Hepatocyte (in vitro differentiated cells): ENCODE measurements around the gene APOBEC3F. TPM values are rescaled to one million over a fixed set of nuclear protein-coding genes. Genes with fewer than 3 reads are reported as not detected.

Experiments
- DNase-seq: peaks from one replicate; pipeline ENCODE4 v3.0.0-alpha.2; 2016; ENCODE audit warnings: low spot score
- H2AFZ ChIP-seq: fragments of 200-600 bp; sonication (generic); 2 replicates; pipeline ENCODE4 v1.6.0; 2016; ENCODE audit warnings: antibody characterized with exemption, mild to moderate bottlenecking
- H3K27ac ChIP-seq: fragments of 200-600 bp; sonication (generic); 2 replicates; pipeline ENCODE4 v1.5.1; 2016; ENCODE audit warnings: mild to moderate bottlenecking
- H3K27me3 ChIP-seq: fragments of 200-600 bp; sonication (generic); 2 replicates; pipeline ENCODE4 v1.6.1; 2016
- H3K36me3 ChIP-seq: fragments of 200-600 bp; sonication (generic); replicated peaks from 2 replicates; pipeline ENCODE4 v1.5.1; 2016; ENCODE audit warnings: low read depth; ENCODE audit not compliant: insufficient read depth
- H3K4me1 ChIP-seq: fragments of 200-600 bp; sonication (generic); 2 replicates; pipeline ENCODE4 v1.5.1; 2016; ENCODE audit warnings: mild to moderate bottlenecking, moderate library complexity; ENCODE audit not compliant: insufficient read depth
- H3K4me2 ChIP-seq: fragments of 200-600 bp; sonication (generic); 2 replicates; pipeline ENCODE4 v1.6.0; 2016
- H3K4me3 ChIP-seq: fragments of 200-600 bp; sonication (generic); 2 replicates; pipeline ENCODE4 v1.5.1; 2016; ENCODE audit warnings: mild to moderate bottlenecking
- H3K79me2 ChIP-seq: fragments of 200-600 bp; sonication (generic); 2 replicates; pipeline ENCODE4 v1.6.0; 2017; ENCODE audit warnings: mild to moderate bottlenecking
- H3K9me2 ChIP-seq: fragments of 200-600 bp; sonication (generic); replicated peaks from 2 replicates; pipeline ENCODE4 v1.6.0; 2017; ENCODE audit warnings: mild to moderate bottlenecking; ENCODE audit not compliant: insufficient read depth
- H3K9me3 ChIP-seq: fragments of 200-600 bp; sonication (generic); 2 replicates; pipeline ENCODE4 v1.5.1; 2016; ENCODE audit warnings: low read depth, mild to moderate bottlenecking
- H4K20me1 ChIP-seq: fragments of 200-600 bp; sonication (generic); 2 replicates; pipeline ENCODE4 v1.6.0; 2016; ENCODE audit warnings: mild to moderate bottlenecking; ENCODE audit not compliant: insufficient read depth, poor library complexity, severe bottlenecking
- EZH2 ChIP-seq: fragments of 200-600 bp; sonication (generic); IDR thresholded peaks from 2 replicates; pipeline ENCODE4 v1.6.1; 2016; ENCODE audit warnings: antibody characterized with exemption, mild to moderate bottlenecking, borderline replicate concordance
- EZH2phosphoT487 ChIP-seq: fragments of 200-600 bp; sonication (generic); IDR thresholded peaks from one replicate; pipeline ENCODE4 v1.6.1; 2018; ENCODE audit warnings: antibody characterized with exemption, mild to moderate bottlenecking, low read depth, moderate library complexity; ENCODE audit not compliant: unreplicated experiment, severe bottlenecking
- WGBS: methylation state at CpG from one replicate; pipeline ENCODE4 v1.1.6; 2016; ENCODE audit warnings: low lambda C conversion rate; ENCODE audit errors: missing lambda C conversion rate; 5-methylcytosine and 5-hydroxymethylcytosine counted together
- polyA plus RNA-seq: library from polyadenylated mRNA; unstranded; fragments of >200 nt; fragmentation: Nextera tagmentation; extraction: Ambion mirVana; gene quantifications from 2 replicates; pipeline ENCODE4 v1.2.1, GENCODE V29; 2016
- total RNA-seq: library from RNA; depleted of rRNA; stranded (reverse); fragments of >200 nt; gene quantifications from 2 replicates; pipeline ENCODE4 v1.2.3, GENCODE V29; 2014
- TF ChIP-seq, protein P1 (sequence below): fragments of 200-600 bp; sonication (generic); IDR thresholded peaks from 2 replicates; pipeline ENCODE4 v1.5.1; 2016; ENCODE audit warnings: antibody characterized with exemption, mild to moderate bottlenecking; ENCODE audit not compliant: poor library complexity

The APOBEC3F gene
- total and polyA plus RNA-seq, 2 experiments from 2014 or later, result 1.2 to 8.8 TPM

- Histone ChIP-seq H3K36me3 (no peaks in the 10 kb centered on the region), H3K4me1 (no peaks in the 10 kb centered on the region), H4K20me1 (no peaks in the 10 kb centered on the region), H3K27ac (no peak overlapping the region), H2AFZ (no peak overlapping the region), H3K4me3 (no peak overlapping the region), H3K9me2 (no peaks in the 10 kb centered on the region), H3K27me3 (no peaks in the 10 kb centered on the region), H3K4me2 (no peak overlapping the region), H3K79me2 (no peaks in the 10 kb centered on the region), H3K9me3 (no peaks in the 10 kb centered on the region)
- no peak for TF ChIP-seq EZH2
- TF ChIP-seq, protein P1, sequence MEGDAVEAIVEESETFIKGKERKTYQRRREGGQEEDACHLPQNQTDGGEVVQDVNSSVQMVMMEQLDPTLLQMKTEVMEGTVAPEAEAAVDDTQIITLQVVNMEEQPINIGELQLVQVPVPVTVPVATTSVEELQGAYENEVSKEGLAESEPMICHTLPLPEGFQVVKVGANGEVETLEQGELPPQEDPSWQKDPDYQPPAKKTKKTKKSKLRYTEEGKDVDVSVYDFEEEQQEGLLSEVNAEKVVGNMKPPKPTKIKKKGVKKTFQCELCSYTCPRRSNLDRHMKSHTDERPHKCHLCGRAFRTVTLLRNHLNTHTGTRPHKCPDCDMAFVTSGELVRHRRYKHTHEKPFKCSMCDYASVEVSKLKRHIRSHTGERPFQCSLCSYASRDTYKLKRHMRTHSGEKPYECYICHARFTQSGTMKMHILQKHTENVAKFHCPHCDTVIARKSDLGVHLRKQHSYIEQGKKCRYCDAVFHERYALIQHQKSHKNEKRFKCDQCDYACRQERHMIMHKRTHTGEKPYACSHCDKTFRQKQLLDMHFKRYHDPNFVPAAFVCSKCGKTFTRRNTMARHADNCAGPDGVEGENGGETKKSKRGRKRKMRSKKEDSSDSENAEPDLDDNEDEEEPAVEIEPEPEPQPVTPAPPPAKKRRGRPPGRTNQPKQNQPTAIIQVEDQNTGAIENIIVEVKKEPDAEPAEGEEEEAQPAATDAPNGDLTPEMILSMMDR, result no peak
- no peak for TF ChIP-seq EZH2phosphoT487
- DNase-seq, result no peak
- WGBS, result 94% methylated on average over 3 of the region's 3 CpGs
Measured at GRCh38 chr22:39095971-39096370, 55.3 kb downstream of the APOBEC3F start.

GRCh38 chr22:39097098-39098020 lies 56.7 kb downstream of the APOBEC3F start, which contains the start of gene APOBEC3H:
TSS of gene APOBEC3H (plus strand) at chr22:39097244. CDS start at chr22:39100279, 3,035 bp downstream.
- Histone ChIP-seq H4K20me1 (no peaks in the 10 kb centered on the region), H3K79me2 (no peaks in the 10 kb centered on the region), H3K4me2 (no peak within 1 kb of the TSS), H3K27ac (no peak within 1 kb of the TSS), H2AFZ (no peak within 1 kb of the TSS), H3K9me3 (no peaks in the 10 kb centered on the region), H3K4me3 (no peak within 1 kb of the TSS), H3K4me1 (no peaks in the 10 kb centered on the region), H3K36me3 (no peaks in the 10 kb centered on the region), H3K9me2 (no peaks in the 10 kb centered on the region), H3K27me3 (no peaks in the 10 kb centered on the region)
- WGBS, result 78% methylated on average over 9 of the region's 9 CpGs
- TF ChIP-seq, protein P1, result no peak
- TF ChIP-seq EZH2phosphoT487 (no peak), EZH2 (no peak)
- no peak for DNase-seq

DNA sequence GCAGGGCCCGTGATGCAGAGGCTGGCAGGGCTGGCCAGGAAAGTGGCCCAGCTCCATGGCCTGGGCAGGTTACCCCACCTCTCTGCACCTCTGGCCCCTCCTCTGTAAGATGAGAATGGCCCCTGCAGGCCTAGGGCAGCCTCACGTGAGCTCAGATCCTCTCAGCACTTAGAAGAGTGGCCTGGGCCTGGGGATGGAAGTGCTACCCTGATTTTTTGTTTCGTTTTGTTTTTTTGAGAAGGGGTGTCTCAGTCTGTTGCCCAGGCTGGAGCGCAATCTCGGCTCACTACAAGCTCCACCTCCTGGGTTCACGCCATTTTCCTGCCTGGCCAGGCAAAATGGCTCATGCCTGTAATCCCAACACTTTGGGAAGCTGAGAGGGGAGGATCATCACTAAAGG lies 57.4 kb downstream of the APOBEC3F start:
- no peaks in the 10 kb centered on the region for H3K9me3 ChIP-seq
- no peak overlapping the region for H3K4me2 ChIP-seq
- no peaks in the 10 kb centered on the region for H3K36me3 ChIP-seq
- no peaks in the 10 kb centered on the region for H3K4me1 ChIP-seq
- H3K27ac ChIP-seq, result no peak overlapping the region
- no peak overlapping the region for H2AFZ ChIP-seq
- no peak for DNase-seq
- H3K9me2 ChIP-seq, result no peaks in the 10 kb centered on the region
- TF ChIP-seq, protein P1, result no peak
- TF ChIP-seq EZH2, result no peak
- TF ChIP-seq EZH2phosphoT487, result no peak
- H3K79me2 ChIP-seq, result no peaks in the 10 kb centered on the region
- WGBS, result 57% methylated on average over 6 of the region's 6 CpGs
- no peaks in the 10 kb centered on the region for H4K20me1 ChIP-seq
- no peak overlapping the region for H3K4me3 ChIP-seq
- H3K27me3 ChIP-seq, result no peaks in the 10 kb centered on the region
